ENCODE measurements around the gene FUT6.

- TF ChIP-seq CTCF (conservative IDR thresholded peaks at IDR 0.05; ENCODE audit: low read length): no peak
- no peak for TF ChIP-seq EZH2phosphoT487 (IDR thresholded peaks at IDR 0.05; ENCODE audit: borderline replicate concordance)
Measured at GRCh38 chr19:5800361-5801270, 38.9 kb downstream of the FUT6 start.

All from Loucy (cell line).